Duodenal mucosa (tissue), 2 donors: ENCODE results near the gene CKS1B.

Experiments used
- H3K27ac ChIP-seq: one replicate; pipeline ENCODE4 v1.7.0; 2013; ENCODE audit warnings: low read depth, low read length
- H3K27me3 ChIP-seq, 2 donors: one replicate each; pipeline ENCODE4 v1.7.0; 2013; ENCODE audit warnings: low read length in 2 of 2, control low read depth in 1 of 2; ENCODE audit not compliant: insufficient read depth in 2 of 2, control insufficient read depth in 1 of 2
- H3K36me3 ChIP-seq, 2 donors: one replicate each; pipeline ENCODE4 v1.7.0; 2013; ENCODE audit warnings: low read length in 2 of 2, control low read depth in 1 of 2; ENCODE audit not compliant: insufficient read depth in 2 of 2, control insufficient read depth in 1 of 2
- H3K4me1 ChIP-seq, 2 donors: one replicate each; pipeline ENCODE4 v1.7.0; 2013; ENCODE audit warnings: low read length in 2 of 2, control low read depth in 1 of 2; ENCODE audit not compliant: insufficient read depth in 2 of 2, control insufficient read depth in 1 of 2
- H3K4me3 ChIP-seq, 2 donors: one replicate each; pipeline ENCODE4 v1.7.0; 2013; ENCODE audit warnings: low read length in 2 of 2, low read depth in 1 of 2
- H3K9ac ChIP-seq, 2 donors: one replicate each; pipeline ENCODE4 v1.7.0; 2013; ENCODE audit warnings: low read length in 2 of 2, low read depth in 1 of 2
- H3K9me3 ChIP-seq, 2 donors: one replicate each; pipeline ENCODE4 v1.7.0; 2013; ENCODE audit warnings: low read length in 2 of 2, control low read depth in 1 of 2; ENCODE audit not compliant: control insufficient read depth in 1 of 2

Gene CKS1B

DNA sequence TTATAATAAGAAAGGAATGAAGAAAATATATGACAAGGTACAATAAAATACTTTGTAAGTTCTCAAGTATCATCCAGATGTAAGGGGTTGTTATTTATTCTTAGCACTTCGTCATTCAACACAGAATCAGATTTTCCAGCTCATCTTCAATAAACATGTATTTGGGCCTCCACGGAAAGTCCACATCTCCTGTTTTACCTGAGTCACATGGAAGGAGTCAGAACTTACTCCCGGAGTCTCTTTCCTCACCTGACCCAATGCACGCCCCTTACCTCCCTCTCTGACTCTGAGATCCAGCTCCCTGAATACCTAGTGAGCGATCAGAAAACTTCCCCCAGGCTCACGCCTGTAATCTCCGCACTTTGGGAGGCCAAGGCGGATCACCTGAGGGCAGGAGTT lies 36.5 kb upstream of the CKS1B start:
- no peaks in the 10 kb centered on the region for H3K9me3 ChIP-seq
- H3K27me3 ChIP-seq, result no peaks in the 10 kb centered on the region
- peak overlapping the region; percentile 94 to 100 for H3K9ac ChIP-seq
- H3K27ac ChIP-seq, result peak overlapping the region; percentile 99
- peak overlapping the region in 1 of 2 donors; percentile 85 for H3K4me3 ChIP-seq
- H3K4me1 ChIP-seq, result peaks cover 45 to 48% of the 10 kb centered on the region in 2 donors
- H3K36me3 ChIP-seq, result no peaks in the 10 kb centered on the region

GRCh38 chr1:154938604-154939399 lies 35.7 kb upstream of the CKS1B start:
- Histone ChIP-seq H3K9me3 (no peaks in the 10 kb centered on the region), H3K4me1 (peaks cover 51 to 52% of the 10 kb centered on the region in 2 donors), H3K36me3 (no peaks in the 10 kb centered on the region), H3K27ac (no peak overlapping the region), H3K4me3 (no peak overlapping the region), H3K9ac (no peak overlapping the region), H3K27me3 (no peaks in the 10 kb centered on the region)

- Histone ChIP-seq H3K4me3 (no peak overlapping the region), H3K4me1 (peaks cover 62 to 63% of the 10 kb centered on the region in 2 donors), H3K9me3 (no peaks in the 10 kb centered on the region), H3K27ac (no peak overlapping the region), H3K36me3 (peaks cover 0 to 3% of the 10 kb centered on the region in 2 donors), H3K9ac (no peak overlapping the region), H3K27me3 (no peaks in the 10 kb centered on the region)
Observed at GRCh38 chr1:154940213-154940560, 34.3 kb upstream of the CKS1B start.

DNA sequence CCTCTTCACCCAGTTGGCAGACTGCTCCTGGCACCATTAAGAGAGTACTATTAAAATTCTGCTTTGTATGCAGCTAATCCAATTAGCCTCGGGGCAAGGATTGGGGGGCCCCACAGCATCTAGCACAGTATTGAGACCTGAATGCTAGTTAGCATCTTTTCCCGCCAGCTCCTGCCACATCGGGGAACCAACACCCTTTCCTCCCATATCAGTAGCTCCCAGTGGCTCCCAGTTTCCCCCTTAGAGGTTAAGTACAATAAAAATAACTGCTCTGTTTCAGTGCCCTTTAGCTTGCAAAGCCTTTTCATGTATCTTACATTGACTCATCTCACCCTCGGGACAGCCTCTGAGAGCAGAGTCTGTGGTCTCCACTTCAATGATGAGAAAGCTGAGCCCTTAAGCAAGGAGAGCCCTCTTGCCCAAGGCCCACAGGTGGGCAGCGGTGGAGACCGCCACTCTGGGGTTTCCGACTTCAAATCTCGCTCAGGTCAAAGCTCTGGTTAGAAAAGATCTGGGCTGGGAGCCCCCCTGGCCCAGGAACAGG lies 33.8 kb upstream of the CKS1B start:
- H3K4me1 ChIP-seq, result peaks cover 59 to 63% of the 10 kb centered on the region in 2 donors
- no peak overlapping the region for H3K27ac ChIP-seq
- peaks cover 0 to 8% of the 10 kb centered on the region in 2 donors for H3K36me3 ChIP-seq
- H3K9me3 ChIP-seq, result no peaks in the 10 kb centered on the region
- no peak overlapping the region for H3K4me3 ChIP-seq
- peak overlapping the region; percentile 28 to 36 for H3K9ac ChIP-seq
- no peaks in the 10 kb centered on the region for H3K27me3 ChIP-seq

DNA sequence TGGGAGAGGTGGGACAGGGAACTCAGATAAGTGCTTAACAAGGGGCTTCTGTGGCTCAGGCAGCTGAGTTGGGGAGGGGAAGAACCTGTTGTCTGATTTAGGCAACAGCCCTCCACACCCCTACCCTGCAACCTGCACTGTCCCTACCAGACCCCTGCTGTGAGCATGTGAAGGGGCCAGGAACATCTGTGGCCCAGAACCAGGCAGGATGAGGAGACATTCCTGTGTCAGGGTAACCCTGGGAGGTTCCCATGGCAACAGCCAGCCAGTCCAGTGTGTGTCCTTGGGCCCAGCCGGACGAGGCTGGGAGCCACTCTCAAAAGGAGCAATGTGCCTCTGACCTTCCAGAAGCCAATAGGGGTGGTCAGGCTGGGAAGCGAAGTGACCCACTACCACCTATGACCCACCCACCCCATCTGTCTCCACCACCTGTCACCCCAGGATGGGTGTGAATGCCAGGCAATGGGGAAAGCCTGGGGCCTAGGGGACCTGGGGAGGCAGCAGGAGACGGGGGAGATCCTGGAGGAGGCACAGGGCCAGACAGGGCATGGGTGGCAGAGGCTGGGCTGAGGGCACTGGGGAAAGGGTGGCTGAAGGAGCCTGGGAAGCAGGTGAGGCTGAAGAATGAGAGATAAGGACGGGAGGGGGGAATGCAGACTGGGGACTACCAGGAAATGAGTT lies 33.0 kb upstream of the CKS1B start:
- Histone ChIP-seq H3K4me1 (peaks cover 57 to 59% of the 10 kb centered on the region in 2 donors), H3K9me3 (no peaks in the 10 kb centered on the region), H3K27ac (no peak overlapping the region), H3K36me3 (peaks cover 0 to 15% of the 10 kb centered on the region in 2 donors), H3K4me3 (no peak overlapping the region), H3K9ac (peak overlapping the region; percentile 28 to 38), H3K27me3 (no peaks in the 10 kb centered on the region)

DNA sequence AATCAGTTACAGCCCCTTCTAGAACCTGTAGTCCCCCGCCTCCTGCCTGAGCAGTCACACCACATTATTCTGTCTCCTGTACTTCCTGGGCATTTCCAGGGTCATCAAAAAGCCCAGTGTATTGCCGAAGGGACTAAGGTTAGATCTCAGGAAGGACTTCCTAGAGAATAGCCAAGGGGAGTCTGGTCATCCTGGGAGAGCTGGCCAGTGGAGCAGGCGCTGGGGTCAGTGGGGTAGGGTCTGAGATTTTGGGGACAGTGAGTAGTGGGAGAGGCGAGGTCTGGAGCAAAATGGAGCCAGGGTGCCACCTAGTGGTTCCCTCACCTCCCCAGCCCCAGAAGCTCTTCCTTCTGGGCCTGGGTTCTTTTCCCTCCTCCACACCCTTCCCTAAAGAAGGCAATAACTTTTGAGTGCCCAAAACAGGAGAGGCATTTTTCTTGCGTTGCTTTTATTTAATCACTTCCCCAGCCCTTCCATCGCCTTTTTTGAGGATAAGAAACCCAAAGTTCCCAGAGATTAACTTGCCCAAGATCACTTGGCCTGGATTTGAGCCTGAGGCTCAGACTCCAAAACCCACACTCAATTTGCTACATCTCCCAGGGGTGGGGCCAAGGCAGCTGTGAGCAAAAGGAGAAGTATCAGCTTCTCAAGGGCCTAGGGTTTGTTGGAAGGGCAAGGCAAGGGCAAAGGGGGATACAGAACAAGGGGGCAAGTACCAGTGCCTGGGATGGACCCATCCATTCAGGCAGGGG lies 30.7 kb upstream of the CKS1B start:
- Histone ChIP-seq H3K9ac (peak overlapping the region; percentile 40 to 52), H3K27ac (peak overlapping the region; percentile 13), H3K4me1 (peaks cover 51 to 52% of the 10 kb centered on the region in 2 donors)

DNA sequence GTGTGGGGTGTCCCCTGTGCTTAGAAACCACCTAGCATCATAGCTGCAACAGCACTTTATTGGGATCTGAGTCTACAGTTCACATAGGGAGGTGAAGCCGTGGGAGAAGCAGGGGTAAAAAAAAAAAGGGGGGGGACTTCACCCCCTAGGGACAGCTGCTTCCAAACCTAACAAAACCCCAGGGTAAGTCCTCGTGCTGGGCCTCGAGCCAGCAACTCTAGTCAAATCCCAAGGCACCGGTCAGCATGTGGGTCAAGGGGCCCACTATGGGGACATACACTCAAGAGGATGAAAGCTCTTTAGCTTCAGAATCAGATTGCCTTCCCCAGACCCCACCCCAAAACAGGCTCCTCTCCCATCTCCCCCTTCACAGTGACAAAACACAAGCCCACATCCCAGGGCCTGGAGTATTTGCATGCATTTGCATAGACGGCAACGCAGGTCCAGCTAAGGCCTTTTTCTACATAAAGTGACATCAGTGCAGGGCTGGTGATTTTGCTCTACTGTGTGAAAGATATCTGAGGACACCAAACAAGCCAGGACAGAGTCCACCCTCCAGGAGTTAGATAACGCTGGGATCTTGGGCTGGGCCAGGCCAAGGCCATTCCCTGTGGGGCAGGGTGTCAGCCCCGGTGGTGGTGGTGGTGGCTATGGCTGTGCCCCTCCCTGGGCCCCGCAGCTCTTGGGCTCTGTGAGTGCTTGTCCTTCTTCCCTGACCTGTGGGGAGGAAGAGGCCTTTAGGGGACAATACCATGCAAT lies 29.9 kb upstream of the CKS1B start:
- H3K27ac ChIP-seq, result peak overlapping the region; percentile 26
- H3K36me3 ChIP-seq, result peaks cover 0 to 32% of the 10 kb centered on the region in 2 donors
- no peaks in the 10 kb centered on the region for H3K27me3 ChIP-seq
- peaks cover 51 to 52% of the 10 kb centered on the region in 2 donors for H3K4me1 ChIP-seq
- peak overlapping the region; percentile 40 to 52 for H3K9ac ChIP-seq
- no peak overlapping the region for H3K4me3 ChIP-seq
- H3K9me3 ChIP-seq, result no peaks in the 10 kb centered on the region

More for the DNA sequence above, 30.7 kb upstream of the CKS1B start:
- Histone ChIP-seq H3K4me3 (no peak overlapping the region), H3K36me3 (peaks cover 0 to 31% of the 10 kb centered on the region in 2 donors), H3K27me3 (no peaks in the 10 kb centered on the region), H3K9me3 (no peaks in the 10 kb centered on the region)

DNA sequence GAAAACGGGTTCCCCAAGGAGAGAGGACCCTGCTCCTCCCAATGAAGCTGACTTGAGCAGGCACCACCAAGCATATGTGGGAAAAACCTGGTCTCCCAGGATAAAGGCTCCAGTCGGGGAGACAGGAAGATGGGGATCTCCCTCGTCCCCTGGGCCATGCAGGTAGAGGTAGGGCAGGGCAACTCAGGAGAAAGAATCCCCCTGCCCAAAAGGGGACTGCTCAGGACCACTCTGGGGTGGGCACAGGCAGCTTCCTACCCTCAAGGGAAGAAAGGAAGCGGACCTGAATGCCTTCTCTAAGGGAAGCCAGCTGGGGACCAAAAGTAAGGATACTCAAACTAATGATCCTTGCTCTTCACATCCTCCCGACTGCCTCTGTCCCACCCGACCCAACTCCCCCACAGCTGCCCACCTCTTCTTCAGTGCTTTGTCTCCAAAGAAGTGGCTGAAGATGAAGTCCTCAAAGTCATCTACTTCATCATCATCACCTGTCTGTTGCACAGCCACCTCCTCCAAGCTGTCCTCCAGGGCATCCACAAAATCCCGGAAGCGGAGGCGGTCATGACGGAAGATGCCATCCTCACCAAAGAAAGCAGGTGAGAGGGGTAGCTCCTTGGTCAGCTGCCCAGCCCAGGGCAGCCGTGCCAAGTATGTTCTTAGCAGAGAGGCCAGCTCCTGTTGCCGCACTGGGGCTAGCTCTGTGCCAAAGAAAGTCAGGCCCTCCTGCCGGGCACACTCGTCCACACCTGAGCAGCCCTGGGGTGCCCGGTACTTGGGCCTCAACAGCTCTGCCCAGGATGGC lies 29.1 kb upstream of the CKS1B start:
- no peaks in the 10 kb centered on the region for H3K27me3 ChIP-seq
- H3K9me3 ChIP-seq, result no peaks in the 10 kb centered on the region
- H3K9ac ChIP-seq, result peak overlapping the region; percentile 32 to 52
- peak overlapping the region; percentile 26 for H3K27ac ChIP-seq
- H3K4me1 ChIP-seq, result peaks cover 46 to 47% of the 10 kb centered on the region in 2 donors
- no peak overlapping the region for H3K4me3 ChIP-seq
- peaks cover 1 to 33% of the 10 kb centered on the region in 2 donors for H3K36me3 ChIP-seq
